K562 (cell line): ENCODE measurements around the gene PPARGC1A.

Experiments
- EP300 ChIP-seq: IDR thresholded peaks from 2 replicates; pipeline ENCODE4 v1.6.1; 2012; ENCODE audit warnings: low read length, improper control_type of control experiment
- KAT2B ChIP-seq: IDR thresholded peaks from one replicate; pipeline ENCODE4 v1.6.1; 2012; ENCODE audit warnings: low read depth, mild to moderate bottlenecking, control low read depth, inconsistent platforms, low read length, moderate library complexity
- PBX2 ChIP-seq, 2 experiments: IDR thresholded peaks in 1 of 2; conservative IDR thresholded peaks in 1 of 2; 2 replicates each; pipeline ENCODE4 v1.6.1; 2016; ENCODE audit warnings: low read depth in 2 of 2, mild to moderate bottlenecking in 1 of 2, missing compliant biosample characterization in 1 of 2, missing genetic modification characterization in 1 of 2, moderate library complexity in 1 of 2
- POLR2AphosphoS5 ChIP-seq: IDR thresholded peaks from 2 replicates; pipeline ENCODE4 v1.6.1; 2011; ENCODE audit warnings: mild to moderate bottlenecking, low read depth, low read length, moderate library complexity; ENCODE audit not compliant: control insufficient read depth, insufficient read depth
- SRF ChIP-seq, 2 experiments: fragments of 250-450, 450-650 bp in 1 of 2; sonication (Bioruptor Pico) in 1 of 2; sonication (generic) in 1 of 2; formaldehyde crosslinking; IDR thresholded peaks; 2 replicates each; pipeline versions ENCODE4 v1.5.0 to v1.5.1; 2020 to 2022; ENCODE audit warnings: mild to moderate bottlenecking in 1 of 2, missing genetic modification reagents in 1 of 2
- ZNF124 ChIP-seq: sonication (generic); formaldehyde crosslinking; IDR thresholded peaks from 2 replicates; pipeline ENCODE4 v1.8.1; 2022; ENCODE audit warnings: missing genetic modification reagents
- ZNF431 ChIP-seq: sonication (generic); formaldehyde crosslinking; IDR thresholded peaks from 2 replicates; pipeline ENCODE4 v1.8.0; 2022; ENCODE audit warnings: mild to moderate bottlenecking, missing genetic modification reagents

DNA sequence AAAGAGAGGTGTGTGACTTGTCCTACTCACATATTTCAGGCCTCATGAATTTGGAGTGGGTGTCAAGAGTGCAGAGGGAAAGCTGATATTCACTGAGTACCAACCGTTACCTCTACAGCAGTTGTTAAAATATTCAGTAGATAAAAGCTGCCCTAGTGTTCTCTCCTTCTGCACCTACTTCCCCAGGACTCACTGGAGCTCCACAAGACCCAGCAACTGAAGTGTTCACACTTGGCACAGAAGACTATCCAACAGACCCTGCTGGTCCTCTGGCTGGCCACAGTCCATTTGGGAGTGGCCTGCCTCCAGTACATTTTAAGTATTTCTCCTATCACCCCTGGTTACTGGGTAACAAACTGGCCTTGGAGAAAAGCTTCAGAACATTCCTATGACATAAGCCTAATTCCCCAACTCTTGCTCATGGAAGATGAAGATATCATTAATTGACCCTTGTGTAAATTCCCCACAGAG lies 70.8 kb downstream of the PPARGC1A start:
- no peak for TF ChIP-seq EP300
- no peak for TF ChIP-seq KAT2B
- no peak for TF ChIP-seq ZNF431 (CRISPR knock-in tag)
- no peak for TF ChIP-seq POLR2AphosphoS5
- no peak for TF ChIP-seq ZNF124
- no peak for TF ChIP-seq PBX2 (CRISPR knock-in tag; IDR thresholded peaks at IDR 0.05; ENCODE audit: low read depth)
- TF ChIP-seq PBX2 (tag; conservative IDR thresholded peaks at IDR 0.05; ENCODE audit: low read depth): no peak
- no peak for TF ChIP-seq SRF (CRISPR knock-in tag; IDR thresholded peaks at IDR 0.05)
